Measurements from ENCODE around the gene DNAJC24. TPM values are rescaled to one million over a fixed set of nuclear protein-coding genes. Genes with fewer than 3 reads are reported as not detected.

The DNAJC24 gene
- total and polyA plus RNA-seq, 10 of the 15 experiments (the other 5 are each of a cell fraction or from before 2014, with no cell fraction given): 10.0 to 25.4 (median 13.8) TPM

GRCh38 chr11:31480930-31481329 lies 111.3 kb downstream of the DNAJC24 start:
- Histone ChIP-seq H3K27me3 (replicated peaks in 1 of 2; ENCODE audit: control insufficient read depth in 2 of 2, insufficient read depth in 2 of 2, low read length in 1 of 2) (no peaks in the 10 kb centered on the region), H3K9me3 (replicated peaks; ENCODE audit: control insufficient read depth, insufficient read depth, low read length) (no peaks in the 10 kb centered on the region; the same call in 2 of the 3 replicates), H4K20me1 (ENCODE audit: control insufficient read depth, insufficient read depth) (no peaks in the 10 kb centered on the region), H3K4me1 (ENCODE audit: control insufficient read depth, insufficient read depth, low read length) (no peaks in the 10 kb centered on the region), H3K9ac (ENCODE audit: control insufficient read depth, insufficient read depth, low read length) (no peak overlapping the region), H3K4me3 (no peak overlapping the region), H2AFZ (ENCODE audit: control insufficient read depth, low read depth, low read length) (no peak overlapping the region), H3K79me2 (ENCODE audit: control insufficient read depth, insufficient read depth, low read length) (no peaks in the 10 kb centered on the region; the same call in 1 of the 2 replicates), H3K36me3 (ENCODE audit: control insufficient read depth in 2 of 2, insufficient read depth in 2 of 2, low read length in 1 of 2) (no peaks in the 10 kb centered on the region), H3K4me2 (ENCODE audit: control insufficient read depth, insufficient read depth) (no peak overlapping the region), H3K27ac (ENCODE audit: control insufficient read depth, insufficient read depth) (no peak overlapping the region)
- no TSS peak for BruUV-seq (replicated peaks)
- intact Hi-C loops (cut with micrococcal nuclease; ENCODE audit: unreplicated experiment) (no loop called here), in situ Hi-C loops (cut with MboI) (no loop called here)
- no peak for ATAC-seq
- DNase-seq (ENCODE audit: low read depth, low spot score): no peak
- SMC1A ChIA-PET (ENCODE audit: uncharacterized antibody, unreplicated experiment): no interaction called here
- RAD21 ChIA-PET (ENCODE audit: unreplicated experiment): interaction anchor here (1.1 kb wide), 1 partner anchor 170 kb away, joined by 3 read pairs; no protein-coding TSS in a partner anchor
- FAIRE-seq: no peak
- CTCF ChIA-PET: no interaction called here
- POLR2A ChIA-PET: interaction anchor here (0.6 kb wide), 1 partner anchor 81 kb away, joined by 5 read pairs; no protein-coding TSS in a partner anchor
- 98% methylated on average over 3 of the region's 3 CpGs for WGBS (ENCODE audit: insufficient coverage, insufficient replicate concordance, low lambda C conversion rate, missing lambda C conversion rate)
- TF ChIP-seq CEBPB (IDR thresholded peaks at IDR 0.05; ENCODE audit: borderline replicate concordance in 1 of 2, low read depth in 2 of 2, low read length in 2 of 2) (no peak), KDM1A (IDR thresholded peaks at IDR 0.05; ENCODE audit: borderline replicate concordance) (no peak), BACH1 (IDR thresholded peaks at IDR 0.05; ENCODE audit: borderline replicate concordance) (no peak), ZNF24 (IDR thresholded peaks at IDR 0.05) (no peak), CHD4 (IDR thresholded peaks at IDR 0.05) (no peak), RELB (IDR thresholded peaks at IDR 0.05; ENCODE audit: low read depth) (no peak), STAT1 (conservative IDR thresholded peaks at IDR 0.05) (no peak), ATF2 (IDR thresholded peaks at IDR 0.05; ENCODE audit: low read length) (no peak), DPF2 (IDR thresholded peaks at IDR 0.05) (no peak), HDAC6 (IDR thresholded peaks at IDR 0.05; ENCODE audit: unreplicated experiment) (no peak), ZBTB33 (IDR thresholded peaks at IDR 0.05) (no peak), CEBPZ (IDR thresholded peaks at IDR 0.05; ENCODE audit: low read depth, low read length) (no peak)
- TF ChIP-seq, protein P1, sequence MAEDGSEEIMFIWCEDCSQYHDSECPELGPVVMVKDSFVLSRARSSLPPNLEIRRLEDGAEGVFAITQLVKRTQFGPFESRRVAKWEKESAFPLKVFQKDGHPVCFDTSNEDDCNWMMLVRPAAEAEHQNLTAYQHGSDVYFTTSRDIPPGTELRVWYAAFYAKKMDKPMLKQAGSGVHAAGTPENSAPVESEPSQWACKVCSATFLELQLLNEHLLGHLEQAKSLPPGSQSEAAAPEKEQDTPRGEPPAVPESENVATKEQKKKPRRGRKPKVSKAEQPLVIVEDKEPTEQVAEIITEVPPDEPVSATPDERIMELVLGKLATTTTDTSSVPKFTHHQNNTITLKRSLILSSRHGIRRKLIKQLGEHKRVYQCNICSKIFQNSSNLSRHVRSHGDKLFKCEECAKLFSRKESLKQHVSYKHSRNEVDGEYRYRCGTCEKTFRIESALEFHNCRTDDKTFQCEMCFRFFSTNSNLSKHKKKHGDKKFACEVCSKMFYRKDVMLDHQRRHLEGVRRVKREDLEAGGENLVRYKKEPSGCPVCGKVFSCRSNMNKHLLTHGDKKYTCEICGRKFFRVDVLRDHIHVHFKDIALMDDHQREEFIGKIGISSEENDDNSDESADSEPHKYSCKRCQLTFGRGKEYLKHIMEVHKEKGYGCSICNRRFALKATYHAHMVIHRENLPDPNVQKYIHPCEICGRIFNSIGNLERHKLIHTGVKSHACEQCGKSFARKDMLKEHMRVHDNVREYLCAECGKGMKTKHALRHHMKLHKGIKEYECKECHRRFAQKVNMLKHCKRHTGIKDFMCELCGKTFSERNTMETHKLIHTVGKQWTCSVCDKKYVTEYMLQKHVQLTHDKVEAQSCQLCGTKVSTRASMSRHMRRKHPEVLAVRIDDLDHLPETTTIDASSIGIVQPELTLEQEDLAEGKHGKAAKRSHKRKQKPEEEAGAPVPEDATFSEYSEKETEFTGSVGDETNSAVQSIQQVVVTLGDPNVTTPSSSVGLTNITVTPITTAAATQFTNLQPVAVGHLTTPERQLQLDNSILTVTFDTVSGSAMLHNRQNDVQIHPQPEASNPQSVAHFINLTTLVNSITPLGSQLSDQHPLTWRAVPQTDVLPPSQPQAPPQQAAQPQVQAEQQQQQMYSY (CRISPR knock-in tag; IDR thresholded peaks at IDR 0.05): no peak

Data from GM12878 (cell line).